Stimulated activated CD8-positive, alpha-beta memory T cell treated with anti-CD3 and anti-CD28 coated beads, Interleukin-15, amount 100 ng/mL, for 1 hour (primary cell): ENCODE results near the gene B3GALT6.
"Not testable (repeated sequence)": the region's sequence is repeated elsewhere in the genome, so short reads cannot be mapped to it uniquely, and the experiment has no call there.

Experiments used
- DNase-seq: peaks from one replicate; pipeline ENCODE4 v3.0.0-alpha.2; 2020; ENCODE audit warnings: low read depth

B3GALT6 gene

GRCh38 chr1:1232208-1232795 is at the start of gene B3GALT6:
Gene B3GALT6, plus strand, starts transcription at chr1:1232237. Its CDS starts 42 bp downstream, at chr1:1232279.
- DNase-seq = no peak

GRCh38 chr1:1182491-1183220 is 49.4 kb upstream of the B3GALT6 start:
- DNase-seq = no peak

GRCh38 chr1:1183221-1183747 is 48.8 kb upstream of the B3GALT6 start:
- DNase-seq = no peak

GRCh38 chr1:1183833-1184775 is 47.9 kb upstream of the B3GALT6 start:
- DNase-seq = no peak

GRCh38 chr1:1185101-1185765 is 46.8 kb upstream of the B3GALT6 start:
- no peak for DNase-seq

GRCh38 chr1:1187938-1188337 is 44.1 kb upstream of the B3GALT6 start:
- DNase-seq = no peak

- DNase-seq = no peak
These were observed 42.9 kb upstream of the B3GALT6 start for GRCh38 chr1:1189111-1189510.

GRCh38 chr1:1191734-1192133 is 40.3 kb upstream of the B3GALT6 start:
- no peak for DNase-seq

GRCh38 chr1:1194723-1195122 is 37.3 kb upstream of the B3GALT6 start:
- no peak for DNase-seq

- not testable (repeated sequence) for DNase-seq
These were observed 36.3 kb upstream of the B3GALT6 start for GRCh38 chr1:1195726-1196125.

- no peak for DNase-seq
These were observed 35.4 kb upstream of the B3GALT6 start for GRCh38 chr1:1196431-1197187.

GRCh38 chr1:1197188-1197500 is 34.9 kb upstream of the B3GALT6 start:
- DNase-seq = no peak

GRCh38 chr1:1197551-1198422 is 34.2 kb upstream of the B3GALT6 start:
- DNase-seq = no peak

- DNase-seq = no peak
These were observed 33.5 kb upstream of the B3GALT6 start for GRCh38 chr1:1198423-1199140.

- no peak for DNase-seq
These were observed 32.7 kb upstream of the B3GALT6 start for GRCh38 chr1:1199141-1199960.

- DNase-seq = no peak
These were observed 31.8 kb upstream of the B3GALT6 start for GRCh38 chr1:1199961-1200875.
